ENCODE results near the gene XCR1.

GRCh38 chr3:46052531-46052930 lies 25.2 kb upstream of the XCR1 start:
- TF ChIP-seq CTCF (IDR thresholded peaks at IDR 0.05 in 8 of 11, conservative IDR thresholded peaks at IDR 0.05 in 3 of 11) (no peak), POLR2AphosphoS5 (IDR thresholded peaks at IDR 0.05) (no peak)
